Measurements from ENCODE around the gene SPATS2L. TPM values are rescaled to one million over a fixed set of nuclear protein-coding genes. Genes with fewer than 3 reads are reported as not detected.
A peak's percentile ranks its signal among the peaks of the same experiment; 100 is the strongest.

Gene SPATS2L
- polyA plus RNA-seq (2013, experiment 1 of 2; ENCODE audit: insufficient read length): 114 TPM
- polyA plus RNA-seq (2013, experiment 2 of 2; ENCODE audit: insufficient read length): 87.9 TPM

- DNase-seq: peak; percentile 83
These were observed at the start of gene SPATS2L for GRCh38 chr2:200306196-200306930. TSS of gene SPATS2L (plus strand) at chr2:200306693. CDS start at chr2:200389245, 82,552 bp downstream.

GRCh38 chr2:200257570-200257969 lies 48.9 kb upstream of the SPATS2L start:
- DNase-seq: no peak

GRCh38 chr2:200258081-200258480 lies 48.4 kb upstream of the SPATS2L start:
- no peak for DNase-seq

GRCh38 chr2:200258881-200259576 lies 47.5 kb upstream of the SPATS2L start:
- DNase-seq: no peak

GRCh38 chr2:200259577-200259957 lies 46.9 kb upstream of the SPATS2L start:
- no peak for DNase-seq

- DNase-seq: no peak
These were observed 44.4 kb upstream of the SPATS2L start for GRCh38 chr2:200262047-200262446.

GRCh38 chr2:200263279-200263678 lies 43.2 kb upstream of the SPATS2L start:
- DNase-seq: no peak

- DNase-seq: no peak
These were observed 41.9 kb upstream of the SPATS2L start for GRCh38 chr2:200264631-200265030.

GRCh38 chr2:200266406-200266805 lies 40.1 kb upstream of the SPATS2L start:
- no peak for DNase-seq

- DNase-seq: no peak
These were observed 39.1 kb upstream of the SPATS2L start for GRCh38 chr2:200267350-200267749.

GRCh38 chr2:200270732-200271131 lies 35.8 kb upstream of the SPATS2L start:
- no peak for DNase-seq

GRCh38 chr2:200272320-200272719 lies 34.2 kb upstream of the SPATS2L start:
- no peak for DNase-seq

- DNase-seq: no peak
These were observed 32.1 kb upstream of the SPATS2L start for GRCh38 chr2:200274116-200275075.

- DNase-seq: no peak
These were observed 31.0 kb upstream of the SPATS2L start for GRCh38 chr2:200275295-200276013.

- DNase-seq: no peak
These were observed 30.0 kb upstream of the SPATS2L start for GRCh38 chr2:200276472-200276871.

GRCh38 chr2:200278694-200279316 lies 27.7 kb upstream of the SPATS2L start:
- no peak for DNase-seq

GRCh38 chr2:200279857-200280256 lies 26.6 kb upstream of the SPATS2L start:
- peak; percentile 40 for DNase-seq

- DNase-seq: no peak
These were observed 19.9 kb upstream of the SPATS2L start for GRCh38 chr2:200286578-200286977.

GRCh38 chr2:200288670-200289429 lies 17.6 kb upstream of the SPATS2L start:
- DNase-seq: peak; percentile 15

- DNase-seq: no peak
These were observed 10.4 kb upstream of the SPATS2L start for GRCh38 chr2:200296118-200296517.

GRCh38 chr2:200297100-200297499 lies 9.4 kb upstream of the SPATS2L start:
- no peak for DNase-seq
